Lower lobe of right lung (tissue), 2 donors: ENCODE data around the gene LRP1-AS. TPM values are rescaled to one million over a fixed set of nuclear protein-coding genes. Genes with fewer than 3 reads are reported as not detected.

Experiments used
- ATAC-seq, 2 donors: fragments of 200-7000 bp; cut with Tn5 transposase; one replicate each; pipeline ENCODE4 v1.9.1; 2020 to 2022; ENCODE audit warnings: mild to moderate bottlenecking in 2 of 2, moderate library complexity in 2 of 2
- DNase-seq: peaks from one replicate; pipeline ENCODE4 v3.0.0-alpha.2; 2020
- H3K27ac ChIP-seq: fragments of 200-600 bp; one replicate; pipeline ENCODE4 v1.8.0; 2022
- H3K27me3 ChIP-seq: fragments of 200-600 bp; one replicate; pipeline ENCODE4 v1.8.0; 2022; ENCODE audit warnings: low read depth
- H3K36me3 ChIP-seq: fragments of 200-600 bp; one replicate; pipeline ENCODE4 v1.8.0; 2022; ENCODE audit warnings: mild to moderate bottlenecking
- H3K4me1 ChIP-seq: fragments of 200-600 bp; one replicate; pipeline ENCODE4 v1.8.0; 2022
- H3K4me3 ChIP-seq: fragments of 200-600 bp; one replicate; pipeline ENCODE4 v1.8.0; 2022; ENCODE audit warnings: mild to moderate bottlenecking
- H3K9me3 ChIP-seq: fragments of 200-600 bp; one replicate; pipeline ENCODE4 v1.8.0; 2022
- intact Hi-C: fragments of 100-400 bp; cut with DNase I; formaldehyde crosslinking; loops from one replicate; pipeline ENCODE4 v1.11.0; 2022
- total RNA-seq: library from RNA; stranded (reverse); fragmentation: NEBNext Ultra II Directional; extraction: Animal tissue kit (Norgen Biotek cat#: 25700); gene quantifications from one replicate; pipeline ENCODE4 v1.2.1, GENCODE V29; 2021
- TF ChIP-seq, protein P1 (sequence below): fragments of 200-600 bp; IDR thresholded peaks from one replicate; pipeline ENCODE4 v1.8.0; 2022; ENCODE audit warnings: antibody characterized with exemption, mild to moderate bottlenecking
- donor health status: DM: no; HTN: yes; CAD: no; lungs with severe emphysema.

LRP1-AS gene
- total RNA-seq, 1 donor from 2014 or later, result not detected

DNA sequence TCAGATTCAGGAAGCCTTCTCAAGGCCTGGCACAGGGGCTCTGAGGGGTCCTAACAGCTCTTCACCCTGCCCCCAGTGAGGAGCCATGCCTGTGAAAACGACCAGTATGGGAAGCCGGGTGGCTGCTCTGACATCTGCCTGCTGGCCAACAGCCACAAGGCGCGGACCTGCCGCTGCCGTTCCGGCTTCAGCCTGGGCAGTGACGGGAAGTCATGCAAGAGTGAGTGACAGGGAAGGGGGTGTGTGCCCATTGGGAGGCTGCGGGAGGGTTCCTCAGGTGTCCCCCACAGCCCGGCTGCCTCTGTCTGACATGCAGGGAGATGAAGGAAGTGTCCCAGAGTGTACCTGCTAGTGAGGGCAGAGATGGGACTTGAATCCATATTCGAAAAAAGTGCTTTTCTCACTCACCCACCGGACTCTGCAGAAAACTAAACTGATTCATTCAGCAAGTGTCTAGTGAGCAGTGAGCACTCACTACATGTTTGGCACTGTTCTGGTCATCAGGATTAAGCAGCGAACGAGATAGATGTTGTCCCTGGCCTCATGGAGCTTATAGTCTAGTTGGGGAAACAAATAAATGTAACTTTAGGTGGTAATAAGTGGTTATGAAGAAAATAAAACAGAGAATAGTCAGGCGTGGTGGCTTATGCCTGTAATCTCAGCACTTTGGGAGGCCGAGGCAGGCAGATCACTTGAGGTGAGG is 9.4 kb upstream of the LRP1-AS start:
- Histone ChIP-seq H3K27ac (peak overlapping the region; percentile 18), H3K4me1 (peaks cover 55% of the 10 kb centered on the region), H3K9me3 (no peaks in the 10 kb centered on the region), H3K4me3 (no peak overlapping the region), H3K27me3 (no peaks in the 10 kb centered on the region), H3K36me3 (peaks cover 82% of the 10 kb centered on the region)
- intact Hi-C loops, result no loop called here
- TF ChIP-seq, protein P1, sequence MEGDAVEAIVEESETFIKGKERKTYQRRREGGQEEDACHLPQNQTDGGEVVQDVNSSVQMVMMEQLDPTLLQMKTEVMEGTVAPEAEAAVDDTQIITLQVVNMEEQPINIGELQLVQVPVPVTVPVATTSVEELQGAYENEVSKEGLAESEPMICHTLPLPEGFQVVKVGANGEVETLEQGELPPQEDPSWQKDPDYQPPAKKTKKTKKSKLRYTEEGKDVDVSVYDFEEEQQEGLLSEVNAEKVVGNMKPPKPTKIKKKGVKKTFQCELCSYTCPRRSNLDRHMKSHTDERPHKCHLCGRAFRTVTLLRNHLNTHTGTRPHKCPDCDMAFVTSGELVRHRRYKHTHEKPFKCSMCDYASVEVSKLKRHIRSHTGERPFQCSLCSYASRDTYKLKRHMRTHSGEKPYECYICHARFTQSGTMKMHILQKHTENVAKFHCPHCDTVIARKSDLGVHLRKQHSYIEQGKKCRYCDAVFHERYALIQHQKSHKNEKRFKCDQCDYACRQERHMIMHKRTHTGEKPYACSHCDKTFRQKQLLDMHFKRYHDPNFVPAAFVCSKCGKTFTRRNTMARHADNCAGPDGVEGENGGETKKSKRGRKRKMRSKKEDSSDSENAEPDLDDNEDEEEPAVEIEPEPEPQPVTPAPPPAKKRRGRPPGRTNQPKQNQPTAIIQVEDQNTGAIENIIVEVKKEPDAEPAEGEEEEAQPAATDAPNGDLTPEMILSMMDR, result no peak
- no peak for DNase-seq
- ATAC-seq, result no peak

DNA sequence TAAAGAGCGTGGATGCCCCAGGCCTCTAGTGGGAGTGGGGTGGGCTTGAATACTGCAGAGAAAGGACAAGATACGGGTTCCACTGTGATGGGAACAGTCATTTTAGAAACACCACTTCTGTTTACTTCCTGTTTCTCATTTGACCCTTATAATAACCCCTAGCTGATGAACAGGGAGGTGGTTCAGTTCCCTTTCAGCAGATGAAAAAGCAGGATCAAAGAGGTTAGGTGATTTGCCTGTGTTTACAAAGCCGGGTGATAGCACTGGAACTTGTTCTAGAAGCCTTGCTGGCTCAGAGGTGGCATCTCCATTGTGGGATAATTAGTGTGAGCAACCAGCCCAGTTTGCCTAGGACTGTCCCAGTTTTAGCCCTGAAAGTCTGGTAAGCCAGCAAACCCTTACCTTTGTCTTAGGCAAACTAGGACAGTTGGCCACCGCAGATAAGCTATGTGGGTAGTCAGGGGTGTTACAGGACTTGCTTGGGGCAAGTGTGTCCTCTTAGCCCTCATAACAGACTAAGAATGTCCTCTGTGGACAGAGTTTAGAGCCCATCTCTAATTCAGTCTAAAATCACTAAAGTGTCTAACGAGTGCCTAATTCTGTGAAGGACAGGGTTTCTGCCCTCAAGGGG is 7.5 kb upstream of the LRP1-AS start:
- intact Hi-C loops, result no loop called here
- Histone ChIP-seq H3K36me3 (peaks cover 71% of the 10 kb centered on the region), H3K27ac (no peak overlapping the region), H3K9me3 (no peaks in the 10 kb centered on the region), H3K4me1 (peaks cover 74% of the 10 kb centered on the region), H3K27me3 (no peaks in the 10 kb centered on the region), H3K4me3 (no peak overlapping the region)
- no peak for DNase-seq
- ATAC-seq, result no peak
- TF ChIP-seq, protein P1, result no peak

DNA sequence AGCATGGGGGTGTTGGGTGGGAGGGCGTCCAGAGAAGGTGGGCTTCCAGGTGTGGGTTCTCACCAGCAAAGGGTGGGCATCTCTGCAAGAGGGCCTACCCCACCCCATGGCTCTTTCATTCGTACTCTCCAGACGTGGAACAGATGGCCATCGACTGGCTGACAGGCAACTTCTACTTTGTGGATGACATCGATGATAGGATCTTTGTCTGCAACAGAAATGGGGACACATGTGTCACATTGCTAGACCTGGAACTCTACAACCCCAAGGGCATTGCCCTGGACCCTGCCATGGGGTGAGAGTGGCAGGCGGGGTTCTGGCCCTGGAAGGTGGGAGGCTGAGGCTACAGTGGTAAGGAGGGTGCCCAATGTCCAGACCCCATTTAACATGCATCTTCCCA is 6.7 kb upstream of the LRP1-AS start:
- Histone ChIP-seq H3K9me3 (no peaks in the 10 kb centered on the region), H3K27ac (no peak overlapping the region), H3K36me3 (peaks cover 67% of the 10 kb centered on the region), H3K27me3 (no peaks in the 10 kb centered on the region), H3K4me1 (peaks cover 77% of the 10 kb centered on the region), H3K4me3 (no peak overlapping the region)
- no peak for ATAC-seq
- intact Hi-C loops, result no loop called here
- no peak for DNase-seq
- TF ChIP-seq, protein P1, result no peak

DNA sequence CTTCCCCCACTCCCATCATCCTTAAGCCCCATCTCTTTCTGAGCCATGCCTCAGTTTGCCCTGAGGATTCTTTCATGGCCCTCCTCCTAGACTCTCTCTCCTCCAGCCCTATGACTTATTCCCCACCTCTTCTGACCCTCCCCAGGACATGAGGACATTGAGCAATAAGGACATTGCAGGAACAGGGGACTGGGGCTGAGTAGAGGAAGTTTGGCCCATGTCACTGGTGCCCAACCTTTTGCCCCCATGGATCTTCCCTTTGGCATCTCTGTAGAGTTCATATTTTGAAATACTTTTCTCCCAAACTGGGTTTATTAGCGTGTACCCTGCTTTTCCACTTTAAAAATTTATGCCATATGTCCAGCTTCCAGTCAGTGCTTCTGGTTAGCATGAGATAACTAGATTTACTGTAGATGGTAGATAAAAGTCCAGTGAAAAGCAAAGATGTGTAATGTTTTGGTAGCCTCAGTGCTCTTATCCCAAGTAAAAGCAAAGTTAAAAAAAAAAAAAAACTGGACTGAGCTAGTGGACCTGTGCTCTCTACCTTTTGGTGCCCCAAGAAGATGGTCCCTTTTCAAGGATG is 6.1 kb upstream of the LRP1-AS start:
- Histone ChIP-seq H3K4me3 (no peak overlapping the region), H3K27me3 (no peaks in the 10 kb centered on the region), H3K36me3 (peaks cover 61% of the 10 kb centered on the region), H3K4me1 (peaks cover 77% of the 10 kb centered on the region), H3K9me3 (no peaks in the 10 kb centered on the region), H3K27ac (peak overlapping the region; percentile 36)
- DNase-seq (no peak), ATAC-seq (peak in 1 of 2 donors; percentile 43)
- intact Hi-C loops, result no loop called here
- TF ChIP-seq, protein P1, result no peak

DNA sequence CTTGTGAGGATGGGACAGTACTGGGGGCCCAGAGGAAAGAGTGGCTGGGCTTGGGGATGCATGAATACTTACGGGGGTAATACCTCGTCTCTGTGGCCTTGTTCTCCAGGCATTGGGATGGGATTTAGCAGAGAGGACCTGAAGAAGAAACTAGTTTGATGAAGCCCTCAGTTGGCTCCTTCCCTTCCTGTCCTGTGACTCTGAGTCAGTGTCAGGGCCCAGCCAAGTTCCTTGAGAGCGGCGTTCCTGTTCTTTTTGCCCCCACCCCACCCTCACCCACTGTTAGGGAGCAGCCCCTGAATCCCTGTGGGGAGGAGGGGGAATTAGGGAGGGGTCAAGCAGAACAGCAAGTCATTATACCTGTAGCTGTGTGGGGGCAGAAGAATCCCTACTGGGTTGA is 5.2 kb upstream of the LRP1-AS start:
- H3K4me3 ChIP-seq, result no peak overlapping the region
- peaks cover 77% of the 10 kb centered on the region for H3K4me1 ChIP-seq

More for the DNA sequence above, 5.2 kb upstream of the LRP1-AS start:
- no peak for DNase-seq
- TF ChIP-seq, protein P1, result no peak
- no peaks in the 10 kb centered on the region for H3K9me3 ChIP-seq
- peak overlapping the region; percentile 73 for H3K27ac ChIP-seq
- H3K36me3 ChIP-seq, result peaks cover 53% of the 10 kb centered on the region
- peak; percentile 23 to 26 for ATAC-seq
- no peaks in the 10 kb centered on the region for H3K27me3 ChIP-seq
- intact Hi-C loops, result no loop called here
